ENCODE measurements around the gene PHF21B.
"Not testable (repeated sequence)": the region's sequence is repeated elsewhere in the genome, so short reads cannot be mapped to it uniquely, and the experiment has no call there.

PHF21B gene

DNA sequence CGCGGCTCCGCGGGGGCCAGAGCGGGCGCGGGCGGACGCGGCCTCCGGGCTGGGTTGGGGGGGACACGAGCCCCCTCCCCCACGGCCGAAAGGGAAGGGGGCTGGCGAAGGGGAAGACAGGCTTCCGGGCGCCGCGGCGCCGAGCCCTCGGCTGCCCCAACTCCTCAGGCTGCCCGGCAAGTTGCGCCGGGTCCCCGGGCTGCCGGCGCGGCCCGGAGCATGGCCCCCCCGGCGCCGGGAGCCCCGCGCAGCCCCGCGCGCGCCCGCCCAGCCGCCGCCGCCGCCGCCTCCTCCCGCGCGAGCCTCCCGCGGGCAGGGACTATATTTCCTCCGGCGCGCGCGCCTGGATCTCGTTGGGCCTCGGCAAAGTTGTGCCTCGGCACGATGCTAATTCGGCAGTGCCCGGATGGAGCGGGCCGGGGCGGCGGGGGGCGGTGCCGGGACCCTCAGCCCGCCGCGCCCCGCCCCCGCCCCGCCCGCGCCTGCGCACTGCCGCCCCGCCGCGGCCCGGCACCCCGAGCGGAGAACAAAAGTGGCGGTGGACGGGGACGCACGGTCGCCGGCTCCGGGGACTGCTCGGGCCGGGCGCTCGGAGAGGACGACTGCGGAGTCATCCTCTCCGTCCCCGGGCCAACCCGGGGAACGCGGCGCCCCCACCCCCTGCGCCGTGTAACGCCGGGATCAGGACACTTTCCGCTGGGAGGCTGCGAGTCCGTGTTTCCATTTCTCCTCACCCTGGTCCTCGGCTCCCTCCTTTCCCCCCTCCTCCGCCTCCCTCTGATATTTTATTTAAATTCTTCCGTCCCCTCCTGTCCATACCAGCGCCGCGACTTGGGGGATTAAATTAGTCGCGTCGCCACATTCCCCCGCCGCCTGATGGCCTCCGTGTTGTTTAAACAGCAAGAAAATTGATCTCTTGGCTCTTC is at the start of gene PHF21B:
Gene PHF21B (minus strand): TSS at position 400 of the 926 bp plus-strand sequence. CDS start 456 bp downstream, outside the sequence.
- peaks cover 72% of the 10 kb centered on the region for H3K27me3 ChIP-seq (ENCODE audit: control insufficient read depth, insufficient read depth, low read length)
- no peaks in the 10 kb centered on the region for H3K9me3 ChIP-seq (ENCODE audit: control insufficient read depth, low read length)
- H3K36me3 ChIP-seq (ENCODE audit: control insufficient read depth, insufficient read depth, low read length) = no peaks in the 10 kb centered on the region
- H3K4me3 ChIP-seq (ENCODE audit: low read length) = no peak within 1 kb of the TSS
- no peaks in the 10 kb centered on the region for H3K4me1 ChIP-seq (ENCODE audit: control insufficient read depth, insufficient read depth, low read length)
- no peak within 1 kb of the TSS for H3K9ac ChIP-seq (ENCODE audit: low read length)

DNA sequence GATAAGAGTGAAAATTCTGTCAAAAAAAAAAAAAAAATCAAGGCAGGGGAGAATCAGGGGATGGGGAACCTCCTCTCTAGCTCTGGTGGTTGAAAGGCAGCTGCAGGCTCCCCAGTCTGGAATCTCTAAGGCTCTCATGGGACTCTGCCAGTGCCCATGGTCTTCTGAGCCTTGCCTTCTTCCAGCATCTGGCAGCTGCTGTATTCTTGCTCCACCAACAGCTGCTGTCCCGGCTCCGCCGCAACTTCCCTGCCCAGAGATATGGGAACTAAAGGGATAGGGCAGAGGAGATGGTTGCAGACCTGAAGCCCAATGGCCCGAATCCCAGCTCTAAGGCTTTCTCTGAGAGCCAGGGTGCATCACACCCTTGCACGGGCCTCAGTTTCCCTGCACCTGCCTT is 49.5 kb upstream of the PHF21B start:
- no peak overlapping the region for H3K9ac ChIP-seq (ENCODE audit: low read length)
- no peaks in the 10 kb centered on the region for H3K4me1 ChIP-seq (ENCODE audit: control insufficient read depth, insufficient read depth, low read length)
- H3K36me3 ChIP-seq (ENCODE audit: control insufficient read depth, insufficient read depth, low read length) = no peaks in the 10 kb centered on the region
- H3K27me3 ChIP-seq (ENCODE audit: control insufficient read depth, insufficient read depth, low read length) = peaks cover 3% of the 10 kb centered on the region
- no peak overlapping the region for H3K4me3 ChIP-seq (ENCODE audit: low read length)
- no peaks in the 10 kb centered on the region for H3K9me3 ChIP-seq (ENCODE audit: control insufficient read depth, low read length)

DNA sequence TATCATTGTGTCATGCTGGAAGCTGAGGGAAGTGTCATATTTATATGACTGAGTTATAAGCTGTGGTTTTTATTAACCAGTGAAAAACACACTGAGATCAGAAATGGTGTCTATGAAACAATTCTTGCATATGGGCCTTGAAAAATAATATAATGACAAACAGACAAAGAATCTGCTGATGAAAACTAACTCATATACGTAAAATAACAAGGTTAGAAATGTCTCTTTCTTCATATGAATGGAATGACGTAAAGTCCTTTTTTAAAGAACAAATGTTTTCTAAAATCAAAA is 48.8 kb upstream of the PHF21B start:
- H3K9ac ChIP-seq (ENCODE audit: low read length) = no peak overlapping the region
- no peaks in the 10 kb centered on the region for H3K4me1 ChIP-seq (ENCODE audit: control insufficient read depth, insufficient read depth, low read length)
- H3K9me3 ChIP-seq (ENCODE audit: control insufficient read depth, low read length) = no peaks in the 10 kb centered on the region
- no peak overlapping the region for H3K4me3 ChIP-seq (ENCODE audit: low read length)
- H3K27me3 ChIP-seq (ENCODE audit: control insufficient read depth, insufficient read depth, low read length) = peaks cover 3% of the 10 kb centered on the region
- no peaks in the 10 kb centered on the region for H3K36me3 ChIP-seq (ENCODE audit: control insufficient read depth, insufficient read depth, low read length)

DNA sequence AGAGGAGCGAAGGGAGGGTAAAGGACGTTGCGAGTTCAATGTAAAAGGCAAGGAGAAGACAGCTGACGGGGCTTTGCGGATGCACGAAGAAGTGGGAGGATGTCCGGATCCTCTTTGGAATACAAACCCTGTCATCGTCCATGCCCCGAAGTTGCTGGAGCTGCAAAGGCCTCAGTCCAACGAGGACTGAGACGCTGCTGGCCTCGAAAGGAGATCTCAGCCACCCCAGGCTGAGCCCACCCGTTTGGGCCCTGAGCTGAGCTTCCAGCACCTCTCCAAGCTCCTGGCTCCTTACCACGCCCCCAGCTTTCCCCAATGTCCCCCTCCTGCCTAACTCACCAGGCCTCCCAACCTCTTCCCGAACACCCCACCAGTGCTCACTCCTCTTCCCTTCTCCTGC is 46.1 kb upstream of the PHF21B start:
- Histone ChIP-seq H3K4me3 (ENCODE audit: low read length) (no peak overlapping the region), H3K9me3 (ENCODE audit: control insufficient read depth, low read length) (no peaks in the 10 kb centered on the region)

DNA sequence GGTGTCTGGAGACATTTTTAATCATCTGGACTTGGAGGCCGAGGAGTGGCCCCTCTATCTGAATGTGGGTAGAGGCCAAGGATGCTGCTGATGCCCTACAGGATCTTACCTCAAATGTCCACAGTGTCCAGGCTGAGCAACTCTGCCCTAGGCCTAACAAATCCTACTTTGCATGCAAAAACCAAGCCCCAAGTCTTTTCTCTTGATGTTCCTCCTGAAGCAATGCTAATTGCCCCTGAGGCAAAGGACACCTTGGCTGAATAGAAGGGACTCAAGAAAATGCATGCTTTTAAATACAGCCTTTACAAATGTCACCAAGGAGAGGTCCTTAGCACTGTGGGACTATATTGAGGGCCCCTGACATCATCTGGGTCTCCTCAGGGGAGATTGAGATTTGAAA is 43.8 kb upstream of the PHF21B start:
- no peaks in the 10 kb centered on the region for H3K36me3 ChIP-seq (ENCODE audit: control insufficient read depth, insufficient read depth, low read length)
- H3K27me3 ChIP-seq (ENCODE audit: control insufficient read depth, insufficient read depth, low read length) = peaks cover 9% of the 10 kb centered on the region
- no peaks in the 10 kb centered on the region for H3K9me3 ChIP-seq (ENCODE audit: control insufficient read depth, low read length)
- H3K4me1 ChIP-seq (ENCODE audit: control insufficient read depth, insufficient read depth, low read length) = no peaks in the 10 kb centered on the region
- H3K9ac ChIP-seq (ENCODE audit: low read length) = no peak overlapping the region
- H3K4me3 ChIP-seq (ENCODE audit: low read length) = no peak overlapping the region

More for the DNA sequence above, 46.1 kb upstream of the PHF21B start:
- no peaks in the 10 kb centered on the region for H3K36me3 ChIP-seq (ENCODE audit: control insufficient read depth, insufficient read depth, low read length)
- H3K9ac ChIP-seq (ENCODE audit: low read length) = no peak overlapping the region
- peaks cover 9% of the 10 kb centered on the region for H3K27me3 ChIP-seq (ENCODE audit: control insufficient read depth, insufficient read depth, low read length)
- H3K4me1 ChIP-seq (ENCODE audit: control insufficient read depth, insufficient read depth, low read length) = no peaks in the 10 kb centered on the region

DNA sequence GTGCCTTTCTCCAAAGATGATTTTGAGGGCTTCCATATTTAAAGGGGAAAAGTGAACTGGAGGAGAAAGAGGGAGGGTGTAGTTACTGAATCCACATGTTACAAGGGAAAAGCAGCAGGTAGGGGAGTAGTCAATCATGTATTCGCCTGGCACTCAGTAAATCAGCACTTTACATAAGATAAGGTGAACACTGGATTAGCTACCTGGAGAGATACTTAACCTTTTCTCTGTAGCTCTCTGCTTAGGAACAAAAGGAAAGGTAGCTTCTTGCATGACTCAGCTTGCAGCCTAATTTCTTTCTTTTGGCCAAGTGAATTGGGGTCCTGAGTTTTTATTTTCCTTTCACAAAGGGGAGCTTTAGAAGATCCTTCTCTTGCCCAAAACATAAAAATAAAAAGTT is 43.3 kb upstream of the PHF21B start:
- Histone ChIP-seq H3K4me3 (ENCODE audit: low read length) (no peak overlapping the region), H3K4me1 (ENCODE audit: control insufficient read depth, insufficient read depth, low read length) (no peaks in the 10 kb centered on the region), H3K36me3 (ENCODE audit: control insufficient read depth, insufficient read depth, low read length) (no peaks in the 10 kb centered on the region), H3K9me3 (ENCODE audit: control insufficient read depth, low read length) (no peaks in the 10 kb centered on the region), H3K27me3 (ENCODE audit: control insufficient read depth, insufficient read depth, low read length) (peaks cover 9% of the 10 kb centered on the region), H3K9ac (ENCODE audit: low read length) (no peak overlapping the region)

DNA sequence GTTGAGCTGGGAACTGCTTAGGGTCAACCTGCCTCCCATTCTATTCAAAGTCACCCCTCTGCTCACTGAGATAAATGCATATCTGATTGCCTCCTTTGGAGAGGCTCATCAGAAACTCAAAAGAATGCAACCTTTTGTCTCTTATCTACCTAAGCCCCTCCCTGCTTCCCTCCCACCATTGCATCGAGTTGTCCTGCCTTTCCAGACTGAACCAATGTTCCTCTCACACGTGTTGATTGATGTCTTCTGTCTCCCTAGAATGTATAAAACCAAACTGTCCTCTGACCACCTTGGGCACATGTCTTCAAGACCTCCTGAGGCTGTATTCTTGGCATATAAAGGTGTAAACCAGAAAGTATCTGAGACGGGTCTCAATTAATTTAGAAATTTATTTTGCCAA is 42.9 kb upstream of the PHF21B start:
- not testable (repeated sequence) for H3K27me3 ChIP-seq (ENCODE audit: control insufficient read depth, insufficient read depth, low read length); H3K9me3 ChIP-seq (ENCODE audit: control insufficient read depth, low read length); H3K4me3 ChIP-seq (ENCODE audit: low read length); H3K4me1 ChIP-seq (ENCODE audit: control insufficient read depth, insufficient read depth, low read length); H3K9ac ChIP-seq (ENCODE audit: low read length); H3K36me3 ChIP-seq (ENCODE audit: control insufficient read depth, insufficient read depth, low read length)

DNA sequence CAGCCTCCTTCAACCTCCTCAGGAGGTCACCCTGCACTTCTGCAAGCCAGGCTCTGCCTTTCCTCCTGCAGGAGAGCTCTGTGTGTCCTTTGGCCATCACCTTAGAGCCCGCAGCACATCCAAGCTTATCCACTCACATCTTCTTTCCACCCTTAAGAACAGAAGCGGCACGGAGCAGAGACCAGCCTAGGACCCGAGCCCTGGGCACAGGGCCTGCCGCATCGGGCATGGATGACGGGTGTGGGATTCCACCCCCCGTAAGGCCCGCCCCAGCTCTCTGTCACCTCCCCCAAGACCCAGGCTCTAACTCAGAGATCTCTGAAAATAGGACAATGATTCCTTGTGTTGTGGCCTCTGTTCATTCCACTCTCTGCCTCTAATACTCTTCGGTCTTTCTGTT is 42.1 kb upstream of the PHF21B start:
- Histone ChIP-seq H3K4me3 (ENCODE audit: low read length) (no peak overlapping the region), H3K9ac (ENCODE audit: low read length) (no peak overlapping the region), H3K27me3 (ENCODE audit: control insufficient read depth, insufficient read depth, low read length) (peaks cover 9% of the 10 kb centered on the region), H3K36me3 (ENCODE audit: control insufficient read depth, insufficient read depth, low read length) (no peaks in the 10 kb centered on the region), H3K9me3 (ENCODE audit: control insufficient read depth, low read length) (no peaks in the 10 kb centered on the region), H3K4me1 (ENCODE audit: control insufficient read depth, insufficient read depth, low read length) (no peaks in the 10 kb centered on the region)

DNA sequence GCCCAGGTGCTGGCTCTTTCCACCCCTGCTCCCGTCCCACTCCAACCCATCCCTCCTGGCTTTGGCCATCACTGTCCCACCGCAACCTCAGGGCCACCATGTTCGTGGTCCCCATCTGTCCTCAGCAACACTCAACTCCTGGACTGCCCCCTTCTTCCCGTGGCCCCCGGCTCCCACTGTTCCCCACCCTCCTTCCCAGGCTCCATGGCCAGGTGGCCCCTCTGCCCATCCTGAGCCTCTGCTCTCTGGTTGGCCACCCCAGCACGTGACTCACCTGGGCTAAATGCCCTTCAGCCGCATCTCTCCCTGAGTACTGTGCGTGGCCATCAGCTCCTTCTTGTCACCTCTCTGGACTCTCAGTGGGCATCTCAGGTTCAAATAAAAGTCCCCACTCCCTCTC is 41.6 kb upstream of the PHF21B start:
- no peak overlapping the region for H3K9ac ChIP-seq (ENCODE audit: low read length)
- H3K4me3 ChIP-seq (ENCODE audit: low read length) = no peak overlapping the region

DNA sequence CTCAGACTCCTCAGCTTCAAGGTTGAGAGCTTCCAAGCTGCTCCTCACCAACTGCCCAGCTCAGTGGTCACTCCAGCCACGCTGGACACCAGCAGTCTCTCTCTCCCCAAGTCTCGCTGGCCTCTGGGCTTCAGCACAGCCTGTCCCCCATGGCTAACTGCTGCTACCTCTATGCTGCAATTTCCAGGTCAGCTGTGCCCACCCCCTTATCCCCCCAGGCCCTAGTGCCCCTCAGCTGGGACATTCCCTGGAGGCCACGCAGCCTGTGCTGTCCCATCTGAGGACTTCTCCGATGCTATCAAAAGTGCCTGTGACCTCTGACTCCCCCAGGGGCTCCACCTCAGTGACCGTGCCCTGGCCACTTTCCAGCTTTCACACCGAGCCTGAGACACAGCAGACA is 37.5 kb upstream of the PHF21B start:
- H3K27me3 ChIP-seq (ENCODE audit: control insufficient read depth, insufficient read depth, low read length) = peaks cover 8% of the 10 kb centered on the region

More for the DNA sequence above, 41.6 kb upstream of the PHF21B start:
- Histone ChIP-seq H3K36me3 (ENCODE audit: control insufficient read depth, insufficient read depth, low read length) (no peaks in the 10 kb centered on the region), H3K9me3 (ENCODE audit: control insufficient read depth, low read length) (no peaks in the 10 kb centered on the region), H3K4me1 (ENCODE audit: control insufficient read depth, insufficient read depth, low read length) (no peaks in the 10 kb centered on the region), H3K27me3 (ENCODE audit: control insufficient read depth, insufficient read depth, low read length) (peaks cover 9% of the 10 kb centered on the region)

DNA sequence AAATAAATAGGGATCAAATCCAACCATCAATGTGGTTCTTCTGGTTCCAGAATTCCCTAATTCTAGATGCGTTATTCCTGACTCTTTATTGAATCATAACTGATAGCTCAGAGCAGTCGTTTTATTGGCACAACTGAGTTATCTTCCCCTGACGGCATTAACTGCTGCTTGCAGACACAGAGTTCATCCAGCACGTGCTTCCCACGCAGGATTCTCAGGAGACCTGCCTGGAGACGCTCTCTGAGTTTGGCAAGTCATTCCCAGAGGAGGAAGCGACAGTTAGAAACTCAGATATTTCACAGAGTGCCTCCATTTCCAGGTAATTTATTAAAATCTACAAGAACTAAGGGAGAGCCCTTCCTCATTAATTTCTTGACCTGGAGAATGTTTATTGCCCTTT is 35.4 kb upstream of the PHF21B start:
- H3K27me3 ChIP-seq (ENCODE audit: control insufficient read depth, insufficient read depth, low read length) = no peaks in the 10 kb centered on the region

More for the DNA sequence above, 37.5 kb upstream of the PHF21B start:
- H3K4me1 ChIP-seq (ENCODE audit: control insufficient read depth, insufficient read depth, low read length) = no peaks in the 10 kb centered on the region
- no peak overlapping the region for H3K9ac ChIP-seq (ENCODE audit: low read length)
- H3K4me3 ChIP-seq (ENCODE audit: low read length) = no peak overlapping the region
- H3K36me3 ChIP-seq (ENCODE audit: control insufficient read depth, insufficient read depth, low read length) = no peaks in the 10 kb centered on the region
- H3K9me3 ChIP-seq (ENCODE audit: control insufficient read depth, low read length) = no peaks in the 10 kb centered on the region

DNA sequence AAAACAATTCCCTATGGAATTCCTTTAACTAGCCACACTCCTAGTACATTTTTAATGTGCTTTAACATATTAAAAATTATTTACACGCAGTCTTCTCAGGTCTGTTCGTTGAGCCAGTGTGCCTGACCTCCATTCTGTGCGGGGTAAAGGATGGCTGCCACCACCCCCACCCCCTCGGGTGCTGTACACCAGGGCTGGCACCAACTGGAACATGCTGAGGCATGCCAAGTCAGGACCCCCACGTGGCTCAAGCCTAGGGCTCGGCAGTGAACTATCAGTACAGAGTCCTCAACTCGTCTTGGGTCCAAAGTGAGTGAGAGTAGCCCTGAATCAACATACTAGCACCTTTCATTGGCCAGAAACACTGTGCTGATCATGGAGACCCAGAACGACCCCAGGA is 32.5 kb upstream of the PHF21B start:
- H3K9me3 ChIP-seq (ENCODE audit: control insufficient read depth, low read length) = no peaks in the 10 kb centered on the region
- no peaks in the 10 kb centered on the region for H3K36me3 ChIP-seq (ENCODE audit: control insufficient read depth, insufficient read depth, low read length)
- no peaks in the 10 kb centered on the region for H3K27me3 ChIP-seq (ENCODE audit: control insufficient read depth, insufficient read depth, low read length)
- no peak overlapping the region for H3K4me3 ChIP-seq (ENCODE audit: low read length)
- H3K4me1 ChIP-seq (ENCODE audit: control insufficient read depth, insufficient read depth, low read length) = no peaks in the 10 kb centered on the region
- no peak overlapping the region for H3K9ac ChIP-seq (ENCODE audit: low read length)

More for the DNA sequence above, 35.4 kb upstream of the PHF21B start:
- Histone ChIP-seq H3K36me3 (ENCODE audit: control insufficient read depth, insufficient read depth, low read length) (no peaks in the 10 kb centered on the region), H3K4me3 (ENCODE audit: low read length) (no peak overlapping the region), H3K9me3 (ENCODE audit: control insufficient read depth, low read length) (no peaks in the 10 kb centered on the region), H3K9ac (ENCODE audit: low read length) (no peak overlapping the region), H3K4me1 (ENCODE audit: control insufficient read depth, insufficient read depth, low read length) (no peaks in the 10 kb centered on the region)
